K562 (cell line): Measurements from ENCODE around the gene OGFR. TPM values are rescaled to one million over a fixed set of nuclear protein-coding genes. Genes with fewer than 3 reads are reported as not detected.

Experiments
- ATAC-seq: fragments of 200-7000 bp; cut with Tn5 transposase; 3 replicates; pipeline ENCODE4 v1.9.1; 2020; ENCODE audit warnings: moderate library complexity
- BruUV-seq: library from RNA; stranded (reverse); fragments of 400-500 nt; replicated peaks from 2 replicates; lab custom pipeline; 2021; lab: Mats Ljungman, UMichigan
- CTCF ChIA-PET: fragments of 300-600 bp; formaldehyde crosslinking; extraction: SDS; loops from one replicate; lab custom pipeline; 2021; ENCODE audit warnings: low intra/inter-chr PET ratio; lab: Yijun Ruan, JAX
- POLR2A ChIA-PET: fragments of 300-600, 350-650 bp; sonication (Branson Sonifier 250); formaldehyde crosslinking; extraction: SDS; loops from one replicate; lab custom pipeline; 2021; ENCODE audit warnings: antibody characterized with exemption, inconsistent platforms; lab: Yijun Ruan, JAX
- DNase-seq, 4 experiments: peaks; one replicate each; pipeline versions ENCODE4 v3.0.0 to v3.0.0-alpha.2; 2011 to 2018; ENCODE audit warnings: low spot score in 3 of 4, mixed read lengths in 3 of 4; ENCODE audit errors: extremely low read depth in 1 of 4
- FAIRE-seq: peaks from 2 replicates; lab custom pipeline; 2011; peaks lifted over from hg19 to GRCh38; lab: Jason Lieb, UNC
- H2AFZ ChIP-seq: 2 replicates; pipeline ENCODE4 v1.6.0; 2011; ENCODE audit warnings: low read depth, low read length, control low read depth, inconsistent platforms
- H3K27ac ChIP-seq: fragments of 200-600 bp; 3 replicates; pipeline ENCODE4 v1.8.0; 2011; ENCODE audit warnings: low read depth, mild to moderate bottlenecking, control low read depth, inconsistent platforms, low read length, moderate library complexity, mixed read lengths; ENCODE audit errors: extremely low read depth
- H3K27me3 ChIP-seq, 2 experiments: fragments of 300-600 bp in 1 of 2; 2 replicates in 1 of 2; 3 replicates in 1 of 2; pipeline versions ENCODE4 v1.6.0 to v1.8.0; 2011; ENCODE audit warnings: inconsistent platforms in 2 of 2, low read length in 2 of 2, mild to moderate bottlenecking in 1 of 2, mixed read lengths in 1 of 2, moderate library complexity in 1 of 2; ENCODE audit not compliant: control insufficient read depth in 2 of 2, insufficient read depth in 2 of 2
- H3K36me3 ChIP-seq: fragments of 300-600 bp; 3 replicates; pipeline ENCODE4 v1.8.0; 2011; ENCODE audit warnings: mild to moderate bottlenecking, low read length, inconsistent platforms; ENCODE audit not compliant: control insufficient read depth, insufficient read depth
- H3K4me1 ChIP-seq, 2 experiments: fragments of 200-600 bp in 1 of 2; replicated peaks in 1 of 2; 2 replicates in 1 of 2; 3 replicates in 1 of 2; pipeline versions ENCODE4 v1.5.1 to v1.8.0; 2011; ENCODE audit warnings: inconsistent platforms in 2 of 2, low read length in 2 of 2, mild to moderate bottlenecking in 1 of 2, mixed read lengths in 1 of 2, moderate library complexity in 1 of 2; ENCODE audit not compliant: control insufficient read depth in 2 of 2, insufficient read depth in 2 of 2
- H3K4me2 ChIP-seq: 2 replicates; pipeline ENCODE4 v1.6.1; 2011; ENCODE audit warnings: low read length, control low read depth, inconsistent platforms, mixed read lengths; ENCODE audit not compliant: insufficient read depth
- H3K4me3 ChIP-seq: fragments of 200-600 bp; sonication (generic), shearing (Covaris generic); 2 replicates; pipeline ENCODE4 v1.5.1; 2016; ENCODE audit warnings: control low read depth, inconsistent platforms
- H3K79me2 ChIP-seq: fragments of 200-600 bp; 3 replicates; pipeline ENCODE4 v1.8.0; 2011; ENCODE audit warnings: low read length, inconsistent platforms; ENCODE audit not compliant: control insufficient read depth, insufficient read depth
- H3K9ac ChIP-seq, 2 experiments: 2 replicates each; pipeline versions ENCODE4 v1.6.0 to v1.6.1; 2011; ENCODE audit warnings: low read depth in 2 of 2, low read length in 2 of 2, control low read depth in 1 of 2, inconsistent platforms in 1 of 2, mild to moderate bottlenecking in 1 of 2, mixed read lengths in 1 of 2; ENCODE audit not compliant: insufficient read depth in 1 of 2
- H3K9me1 ChIP-seq: one replicate; pipeline ENCODE4 v1.6.0; 2011; ENCODE audit warnings: inconsistent platforms, mild to moderate bottlenecking, low read length, moderate library complexity; ENCODE audit not compliant: control insufficient read depth, insufficient read depth
- H3K9me3 ChIP-seq: replicated peaks from 2 replicates; pipeline ENCODE4 v1.5.1; 2011; ENCODE audit warnings: low read depth, low read length, inconsistent platforms; ENCODE audit not compliant: control insufficient read depth, insufficient read depth
- H4K20me1 ChIP-seq: replicated peaks from 2 replicates; pipeline ENCODE4 v1.6.1; 2011; ENCODE audit warnings: low read length, inconsistent platforms, mixed read lengths; ENCODE audit not compliant: control insufficient read depth, insufficient read depth
- CCNT2 ChIP-seq: IDR thresholded peaks from 2 replicates; pipeline ENCODE4 v1.6.1; 2011; ENCODE audit warnings: borderline replicate concordance, low read depth, mild to moderate bottlenecking, moderate library complexity, mixed read lengths, low read length; ENCODE audit not compliant: insufficient read length; ENCODE audit errors: extremely low read depth
- HMGN3 ChIP-seq: IDR thresholded peaks from 2 replicates; pipeline ENCODE4 v1.6.1; 2011; ENCODE audit warnings: borderline replicate concordance, low read depth, mild to moderate bottlenecking, mixed read lengths, low read length; ENCODE audit not compliant: insufficient read length; ENCODE audit errors: extremely low read depth
- POLR2A ChIP-seq: fragments of 450-650 bp; conservative IDR thresholded peaks from 2 replicates; pipeline ENCODE4 v1.6.1; 2016
- POLR2AphosphoS2 ChIP-seq: IDR thresholded peaks from 2 replicates; pipeline ENCODE4 v1.6.1; 2012; ENCODE audit warnings: low read length, improper control_type of control experiment
- POLR2AphosphoS5 ChIP-seq: IDR thresholded peaks from 2 replicates; pipeline ENCODE4 v1.6.1; 2011; ENCODE audit warnings: mild to moderate bottlenecking, low read depth, low read length, moderate library complexity; ENCODE audit not compliant: control insufficient read depth, insufficient read depth
- POLR2G ChIP-seq: fragments of 200-400 bp; formaldehyde crosslinking; IDR thresholded peaks from 2 replicates; pipeline ENCODE4 v1.6.1; 2017; ENCODE audit warnings: low read depth, mild to moderate bottlenecking, antibody characterized with exemption, low read length, moderate library complexity
- POLR3A ChIP-seq: IDR thresholded peaks from 2 replicates; pipeline ENCODE4 v1.6.1; 2011; ENCODE audit warnings: borderline replicate concordance, mild to moderate bottlenecking, moderate library complexity; ENCODE audit not compliant: insufficient read length, insufficient read depth; ENCODE audit errors: extremely low read depth
- RBFOX2 ChIP-seq: fragments of 200-400 bp; formaldehyde crosslinking; IDR thresholded peaks from 2 replicates; pipeline ENCODE4 v1.6.1; 2017; ENCODE audit warnings: low read depth, mild to moderate bottlenecking, low read length, moderate library complexity
- ZNF143 ChIP-seq: sonication (generic); formaldehyde crosslinking; IDR thresholded peaks from 2 replicates; pipeline ENCODE4 v1.9.0; 2022; ENCODE audit warnings: mild to moderate bottlenecking, missing genetic modification reagents
- ZNF408 ChIP-seq: fragments of 250-450 bp; sonication (Bioruptor Pico); IDR thresholded peaks from 2 replicates; pipeline ENCODE4 v1.4.0; 2020; ENCODE audit warnings: low read depth, mild to moderate bottlenecking, moderate library complexity
- ZNF644 ChIP-seq: fragments of 200-800 bp; sonication (Bioruptor generic); IDR thresholded peaks from 2 replicates; pipeline ENCODE4 v1.6.1; 2016; ENCODE audit warnings: low read depth, missing genetic modification characterization, missing compliant biosample characterization
- WGBS: fragments of 100-300 bp; shearing (Covaris generic); methylation state at CpG from one replicate; pipeline ENCODE4 v1.1.6; 2016; ENCODE audit warnings: low coverage, mixed read lengths; ENCODE audit not compliant: insufficient coverage; ENCODE audit errors: missing lambda C conversion rate; 5-methylcytosine and 5-hydroxymethylcytosine counted together
- in situ Hi-C: fragments of 300-500 bp; cut with MboI; formaldehyde crosslinking; loops from 4 replicates; pipeline ENCODE4 v1.15.0; 2018; ENCODE audit warnings: inconsistent platforms, mixed read lengths
- intact Hi-C: fragments of 100-400 bp; cut with micrococcal nuclease; formaldehyde crosslinking; loops from 2 replicates; pipeline ENCODE4 v1.14.2; 2022
- polyA plus RNA-seq, 8 experiments: library from polyadenylated mRNA; depleted of rRNA in 4 of 8; stranded (reverse) in 5 of 8; unstranded in 3 of 8; fragments of >200 nt; fragmentation: Nextera tagmentation in 2 of 8; fragmentation: Illumina TruSeq in 1 of 8; extraction: Ambion mirVana in 2 of 8; extraction: Trizol in 1 of 8; gene quantifications; 2 replicates each; pipeline versions ENCODE4 v1.2.1 to v1.2.3, GENCODE V29; 2011 to 2014; ENCODE audit warnings: inconsistent platforms in 1 of 8, missing spikeins in 1 of 8
- total RNA-seq, 7 experiments: library from RNA; depleted of rRNA in 6 of 7; stranded (reverse); fragments of >200 nt in 6 of 7; fragmentation: Illumina TruSeq in 2 of 7; extraction: Trizol in 2 of 7; gene quantifications; 2 replicates each; pipeline versions ENCODE4 v1.2.1 to v1.2.3, GENCODE V29; 2011 to 2021; ENCODE audit warnings: low replicate concordance in 1 of 7
- TF ChIP-seq, protein P1 (sequence below): sonication (generic); formaldehyde crosslinking; IDR thresholded peaks from 2 replicates; pipeline ENCODE4 v1.8.0; 2022; ENCODE audit warnings: missing genetic modification reagents, mild to moderate bottlenecking, moderate library complexity, borderline replicate concordance

The OGFR gene
- total and polyA plus RNA-seq, 9 of the 15 experiments (the other 6 are each of a cell fraction or from before 2014, with no cell fraction given) = 0.39 to 56.3 (median 17.5) TPM

DNA sequence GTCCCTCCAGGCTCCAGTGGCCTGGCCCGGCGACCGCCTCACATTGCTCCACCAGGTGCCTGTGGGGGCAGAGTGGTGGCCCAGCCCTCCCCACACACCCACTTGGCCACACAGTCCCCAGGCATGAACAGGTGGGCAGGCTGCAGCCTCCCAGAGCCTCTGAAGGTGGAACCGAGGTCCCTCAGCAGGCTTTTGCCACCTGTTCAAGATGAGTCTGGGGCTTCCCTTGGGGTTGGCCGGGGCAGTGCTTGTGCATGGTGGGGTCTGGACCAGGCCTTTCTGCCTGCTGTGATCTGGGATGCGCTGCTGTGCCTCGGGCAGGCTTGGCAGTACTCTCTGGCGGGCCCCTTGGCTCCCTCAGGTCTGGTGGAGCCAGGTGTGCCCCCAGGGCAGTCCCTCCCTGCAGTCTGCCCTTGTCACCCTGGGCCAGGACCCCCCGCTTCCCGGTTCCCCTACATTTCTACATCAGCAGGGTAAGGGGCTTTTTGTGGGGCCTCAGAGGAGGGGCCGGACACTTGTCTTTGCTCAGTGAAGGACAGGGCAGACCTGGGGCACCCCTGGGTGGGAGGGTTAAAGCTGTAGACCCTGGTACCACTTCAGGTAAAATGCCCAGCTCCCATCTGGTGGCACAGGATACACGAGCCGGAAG is 9.5 kb downstream of the OGFR start:
- CTCF ChIA-PET = no interaction called here
- intact Hi-C loops (no loop called here), in situ Hi-C loops (no loop called here)
- H3K27ac ChIP-seq = no peak overlapping the region
- ATAC-seq (peak; percentile 10; the same call in 2 of the 3 replicates), FAIRE-seq (no peak), DNase-seq (no peak)
- no peak overlapping the region for H3K4me3 ChIP-seq
- H3K9ac ChIP-seq = no peak overlapping the region; a peak in 1 of 4 replicates
- H3K9me1 ChIP-seq = no peaks in the 10 kb centered on the region
- no peaks in the 10 kb centered on the region for H3K9me3 ChIP-seq
- POLR2A ChIA-PET = interaction anchor here (1.0 to 1.1 kb wide), 2 partner anchors 73 to 180 kb away, joined by 3 read pairs; no protein-coding TSS in a partner anchor
- H3K4me1 ChIP-seq = peaks cover 3 to 81% of the 10 kb centered on the region in 2 experiments; a peak in 3 of 5 replicates
- H2AFZ ChIP-seq = no peak overlapping the region
- H3K27me3 ChIP-seq = peaks cover 0 to 10% of the 10 kb centered on the region in 2 experiments; a peak in 3 of 5 replicates
- H3K79me2 ChIP-seq = no peaks in the 10 kb centered on the region
- WGBS = 77% methylated on average over 11 of the region's 13 CpGs
- no peak overlapping the region for H3K4me2 ChIP-seq
- peaks cover 6% of the 10 kb centered on the region for H4K20me1 ChIP-seq
- H3K36me3 ChIP-seq = peaks cover 35% of the 10 kb centered on the region; the same call in 2 of the 3 replicates
- TF ChIP-seq POLR2AphosphoS5 (0 out of 2 replicates have a peak, but pooled peaks have one; percentile 4), ZNF143 (CRISPR knock-in tag) (no peak), ZNF644 (tag) (no peak), POLR2A (0 out of 2 replicates have a peak, but pooled peaks have one; percentile 21), POLR2AphosphoS2 (0 out of 2 replicates have a peak, but pooled peaks have one; percentile 66), ZNF408 (CRISPR knock-in tag) (no peak), POLR2G (peak; percentile 73), RBFOX2 (peak; percentile 55), POLR3A (no peak), HMGN3 (peak; percentile 52), CCNT2 (peak; percentile 6)
- TF ChIP-seq, protein P1, sequence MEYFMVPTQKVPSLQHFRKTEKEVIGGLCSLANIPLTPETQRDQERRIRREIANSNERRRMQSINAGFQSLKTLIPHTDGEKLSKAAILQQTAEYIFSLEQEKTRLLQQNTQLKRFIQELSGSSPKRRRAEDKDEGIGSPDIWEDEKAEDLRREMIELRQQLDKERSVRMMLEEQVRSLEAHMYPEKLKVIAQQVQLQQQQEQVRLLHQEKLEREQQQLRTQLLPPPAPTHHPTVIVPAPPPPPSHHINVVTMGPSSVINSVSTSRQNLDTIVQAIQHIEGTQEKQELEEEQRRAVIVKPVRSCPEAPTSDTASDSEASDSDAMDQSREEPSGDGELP (CRISPR knock-in tag) = peak; percentile 22; the same call in 1 of the 2 replicates
- no TSS peak for BruUV-seq
